Metanephros (tissue), 1 donor: Measurements from ENCODE around the gene NDFIP1. TPM values are rescaled to one million over a fixed set of nuclear protein-coding genes. Genes with fewer than 3 reads are reported as not detected.

Experiments
- total RNA-seq: library from RNA; depleted of rRNA; stranded (reverse); fragments of >200 nt; gene quantifications from one replicate; pipeline ENCODE4 v1.2.3, GENCODE V29; 2014

The NDFIP1 gene
- total RNA-seq, result 140 TPM

GRCh38 chr5:142108432-142109330 is at the start of gene NDFIP1:
Gene NDFIP1 (plus strand): TSS chr5:142108779. CDS start chr5:142108975, 196 bp downstream.

Other genes with a start within 250 kb of the NDFIP1 start
- 44.8 TPM for gene PCDH1, start 230.4 kb upstream of the NDFIP1 start, total RNA-seq
- gene DELE1, start 184.9 kb upstream of the NDFIP1 start, total RNA-seq, result 112 TPM
- 30.1 TPM for gene PCDH12, start 150.6 kb upstream of the NDFIP1 start, total RNA-seq
- gene RNF14, start 139.7 kb upstream of the NDFIP1 start, total RNA-seq, result 58.0 TPM
- gene GNPDA1, start 95.8 kb upstream of the NDFIP1 start, total RNA-seq, result 31.5 TPM
- 26.0 TPM for gene SPRY4, start 216.2 kb downstream of the NDFIP1 start, total RNA-seq